COLO829 (cell line): ENCODE data around the gene AIMP1.
"Not testable (repeated sequence)": the region's sequence is repeated elsewhere in the genome, so short reads cannot be mapped to it uniquely, and the experiment has no call there.

ENCODE experiments used
- DNase-seq: peaks from one replicate; pipeline ENCODE4 v3.0.0; 2012; ENCODE audit warnings: low spot score

Gene AIMP1

DNA sequence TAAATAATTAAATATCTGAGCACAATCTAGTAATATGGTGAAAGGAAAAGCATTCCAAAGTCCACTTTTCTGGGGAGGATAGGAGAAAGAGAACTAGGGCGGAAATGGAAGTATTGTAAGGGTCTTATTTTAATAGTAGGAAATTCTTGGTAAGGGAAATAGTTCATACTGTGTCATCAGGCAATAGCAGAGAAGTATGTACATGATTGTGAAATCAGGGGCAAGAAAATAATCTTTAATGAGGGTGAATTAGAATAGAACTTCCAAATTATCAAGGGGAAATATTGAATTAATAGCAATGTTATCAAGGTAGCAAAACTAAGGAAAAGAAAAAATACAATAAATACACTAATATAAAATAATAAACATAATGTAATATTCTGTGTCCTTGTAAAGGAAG lies 37.4 kb downstream of the AIMP1 start:
- no peak for DNase-seq

DNA sequence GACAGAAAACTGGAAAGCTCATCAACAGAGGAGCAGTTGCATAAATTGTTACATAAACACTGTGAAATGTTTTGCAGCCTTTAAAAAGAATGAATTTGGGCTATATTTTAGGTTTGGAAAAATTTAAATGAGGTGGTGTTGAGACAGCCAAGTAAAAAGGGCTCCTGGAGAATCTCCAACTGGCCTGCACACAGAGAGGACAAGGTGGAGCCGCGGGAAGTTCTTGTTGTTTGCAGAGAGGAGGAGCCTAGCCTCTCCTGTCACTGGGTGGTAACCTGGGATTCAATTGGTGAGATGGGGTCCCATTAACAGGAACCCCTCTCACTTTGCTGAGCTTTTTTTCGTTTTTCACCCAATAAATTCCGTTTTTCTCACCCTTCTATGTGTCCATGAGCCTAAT lies 38.8 kb downstream of the AIMP1 start:
- no peak for DNase-seq

GRCh38 chr4:106358899-106359298 lies 42.5 kb downstream of the AIMP1 start:
- DNase-seq, result no peak

DNA sequence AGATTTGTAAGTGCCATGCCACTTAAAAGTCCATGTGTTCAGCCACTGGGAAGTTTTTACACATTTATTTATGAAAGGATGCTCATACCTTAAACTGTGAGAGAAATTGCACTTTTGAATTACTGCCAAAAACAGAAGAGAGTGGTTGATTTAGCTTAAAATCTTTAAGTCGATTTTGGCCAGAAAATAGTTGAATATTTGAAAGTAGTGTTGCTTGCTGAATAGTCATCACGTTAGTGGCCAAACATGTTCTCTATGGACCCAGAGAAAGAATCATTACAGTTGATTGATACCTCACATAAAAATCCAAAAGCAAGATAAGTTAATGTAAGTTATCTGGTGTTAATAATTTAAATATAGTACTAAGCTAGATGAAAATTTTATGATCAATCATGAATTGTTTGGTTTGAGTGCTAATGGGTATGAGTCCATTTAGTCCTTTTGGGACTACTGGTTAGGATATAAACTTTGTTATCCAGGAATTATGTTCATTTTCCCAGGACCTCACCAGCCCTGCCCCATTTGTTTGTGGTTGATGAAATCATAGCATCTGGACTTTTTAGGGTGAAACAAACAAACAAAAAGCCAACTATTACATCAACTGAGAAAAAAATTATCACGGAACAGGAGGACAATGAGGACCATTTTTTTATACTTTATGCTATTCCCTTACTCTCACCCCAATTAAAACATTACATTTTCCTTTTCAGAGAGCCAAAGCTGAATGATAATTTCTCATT lies 45.9 kb downstream of the AIMP1 start:
- DNase-seq, result no peak

- no peak for DNase-seq
These were observed 47.9 kb downstream of the AIMP1 start for GRCh38 chr4:106364282-106364681.

DNA sequence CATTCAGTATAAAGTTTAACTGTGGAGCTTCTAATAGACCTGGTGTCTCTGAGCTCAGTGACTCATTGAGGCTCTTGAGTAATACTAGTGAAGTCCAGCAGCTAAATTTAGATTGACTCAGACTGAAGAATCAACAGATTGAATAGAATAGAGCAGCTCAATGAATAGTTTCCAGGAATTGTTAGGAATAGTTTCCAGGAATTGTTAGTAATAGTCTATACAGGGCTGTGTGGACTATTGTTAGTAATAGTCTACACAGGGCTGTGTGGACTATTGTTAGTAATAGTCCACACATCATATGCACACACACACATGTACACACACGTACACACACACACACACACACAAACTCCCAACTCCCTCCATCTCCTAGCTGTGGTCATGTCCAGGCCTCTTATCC lies 49.3 kb downstream of the AIMP1 start:
- peak; percentile 86 for DNase-seq

GRCh38 chr4:106366026-106366425 lies 49.7 kb downstream of the AIMP1 start:
- no peak for DNase-seq

DNA sequence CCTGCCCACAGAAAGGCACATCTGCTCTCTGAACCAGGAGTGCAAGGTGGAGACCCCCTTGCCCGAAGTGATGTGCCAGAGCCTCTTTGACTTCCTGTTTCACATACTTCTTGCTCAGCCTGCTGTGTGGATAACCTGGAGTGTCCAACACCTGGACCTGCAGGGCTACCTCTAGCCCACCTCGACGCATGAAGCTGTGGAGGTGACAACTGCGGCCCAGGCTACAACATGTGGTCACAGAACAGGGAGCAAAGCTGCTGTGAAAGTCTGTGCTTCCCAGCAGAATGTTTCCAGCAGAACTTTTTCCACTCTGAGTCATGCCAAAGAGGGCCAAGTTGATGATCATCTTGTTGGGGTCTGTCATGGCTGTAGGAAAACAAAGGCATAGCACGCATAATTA lies 50.7 kb downstream of the AIMP1 start:
- no peak for DNase-seq

- no peak for DNase-seq
These were observed 52.3 kb downstream of the AIMP1 start, which contains the start of gene GIMD1 for GRCh38 chr4:106368678-106369077. Gene GIMD1 (minus strand): TSS chr4:106368778. CDS start chr4:106367435, 1,343 bp downstream.

- DNase-seq, result peak; percentile 63
These were observed 53.2 kb downstream of the AIMP1 start for GRCh38 chr4:106369456-106370060.

DNA sequence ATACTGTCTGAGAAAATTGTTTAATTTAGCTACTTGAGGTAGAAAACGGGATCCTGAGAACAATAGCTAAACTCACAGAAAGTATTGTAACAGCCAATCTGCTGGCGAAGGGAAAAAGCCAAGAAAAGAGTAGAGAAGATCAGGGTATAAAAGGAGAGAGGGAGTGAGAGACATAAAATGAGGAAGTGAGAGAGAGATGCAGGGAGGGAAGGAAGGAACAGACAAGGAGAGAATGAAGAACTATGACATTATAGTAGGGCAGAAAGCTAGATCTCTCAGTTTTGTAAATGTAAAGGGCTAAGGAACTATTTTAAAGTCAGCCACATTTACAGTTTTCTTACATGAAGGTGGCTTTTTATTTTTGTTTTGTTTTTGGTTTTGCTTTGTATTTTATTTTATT lies 53.9 kb downstream of the AIMP1 start:
- DNase-seq, result no peak

GRCh38 chr4:106371161-106371560 lies 54.8 kb downstream of the AIMP1 start:
- no peak for DNase-seq

- DNase-seq, result no peak
These were observed 56.7 kb downstream of the AIMP1 start for GRCh38 chr4:106373026-106373425.

- no peak for DNase-seq
These were observed 63.8 kb downstream of the AIMP1 start for GRCh38 chr4:106380179-106380578.

- DNase-seq, result no peak
These were observed 68.5 kb downstream of the AIMP1 start for GRCh38 chr4:106384878-106385277.

DNA sequence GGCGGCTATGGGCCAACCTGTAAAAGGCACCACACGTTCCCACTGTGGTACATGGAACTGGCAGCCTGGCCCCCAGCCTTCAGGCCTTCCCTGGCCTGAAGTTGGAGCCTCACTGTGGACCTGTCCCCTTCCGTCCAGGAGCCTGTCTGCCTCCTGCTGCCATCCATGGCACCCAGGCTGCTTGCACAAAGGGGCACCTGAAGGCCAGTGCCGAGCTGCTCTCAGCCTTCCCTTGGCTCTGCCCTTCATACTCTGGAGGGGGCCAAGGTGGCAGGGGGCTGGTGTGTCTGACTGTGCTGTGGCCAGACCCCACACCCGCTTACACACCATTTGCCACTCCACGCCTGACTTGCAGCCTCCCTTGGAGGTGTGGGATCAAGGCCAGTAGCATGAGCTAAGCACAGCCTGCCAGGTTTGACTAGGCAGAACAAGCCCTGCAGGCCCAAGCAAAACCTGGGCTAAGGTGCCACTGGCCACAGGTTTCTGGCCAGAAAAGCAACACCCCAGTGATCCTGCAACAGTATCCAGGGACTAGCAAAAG lies 69.6 kb downstream of the AIMP1 start:
- DNase-seq, result no peak

DNA sequence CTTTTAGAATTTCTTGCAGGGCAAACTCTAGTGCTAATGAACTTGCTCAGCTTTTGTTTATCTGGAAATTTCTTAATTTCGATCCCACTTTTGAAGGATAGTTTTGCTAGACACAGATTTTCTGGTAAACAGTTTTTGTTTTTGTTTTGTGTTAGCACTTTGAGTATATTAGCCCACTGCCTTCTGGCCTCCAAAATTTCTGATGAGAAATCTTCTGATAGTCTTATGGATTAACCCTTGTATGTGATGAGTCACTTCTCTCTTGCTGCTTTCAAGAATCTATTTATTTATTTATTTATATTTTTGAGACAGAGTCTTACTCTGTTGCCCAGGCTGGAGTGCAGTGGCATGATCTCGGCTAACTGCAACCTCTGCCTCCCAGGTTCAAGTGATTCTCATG lies 79.2 kb downstream of the AIMP1 start:
- DNase-seq, result no peak

DNA sequence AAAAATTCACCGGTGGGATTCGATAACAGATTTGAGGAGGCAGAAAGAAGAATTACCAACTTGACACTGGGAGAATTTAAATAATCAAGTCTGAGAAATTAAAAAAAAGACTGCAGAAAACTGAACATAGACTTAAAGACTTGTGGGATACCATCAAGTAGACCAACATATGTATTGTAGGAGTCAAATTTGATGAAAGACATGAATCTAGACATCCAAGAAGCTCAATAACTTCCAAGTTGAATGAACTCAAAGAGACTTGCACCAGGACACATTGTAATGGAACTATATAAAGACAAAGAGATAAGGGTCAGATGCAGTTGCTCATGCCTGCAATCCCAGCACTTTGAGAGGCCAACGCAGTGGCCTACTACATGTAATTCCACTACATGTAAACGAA lies 82.5 kb downstream of the AIMP1 start:
- DNase-seq, result not testable (repeated sequence)
